WTC11 (cell line): ENCODE data around the gene KSR2. TPM values are rescaled to one million over a fixed set of nuclear protein-coding genes. Genes with fewer than 3 reads are reported as not detected.
"Not testable (repeated sequence)": the region's sequence is repeated elsewhere in the genome, so short reads cannot be mapped to it uniquely, and the experiment has no call there.

Source experiments
- ATAC-seq: fragments of 200-7000 bp; cut with Tn5 transposase; 2 replicates; pipeline ENCODE4 v1.10.0; 2021; ENCODE audit warnings: mild to moderate bottlenecking, moderate library complexity
- CTCF ChIA-PET: fragments of 300-600 bp; sonication (Branson Sonifier 250); formaldehyde crosslinking; loops from one replicate; lab custom pipeline; 2021; ENCODE audit warnings: antibody characterized with exemption; lab: Charles Lee
- POLR2A ChIA-PET: fragments of 350-600 bp; sonication (Branson Sonifier 250); formaldehyde crosslinking; loops from one replicate; lab custom pipeline; 2021; ENCODE audit warnings: antibody characterized with exemption; lab: Charles Lee
- DNase-seq: peaks from one replicate; pipeline ENCODE4 v3.0.0; 2021; ENCODE audit warnings: low spot score
- H3K27ac Mint-ChIP-seq: 2 replicates; pipeline ENCODE4 v1.8.0; 2021; ENCODE audit warnings: mixed read lengths
- H3K27me3 Mint-ChIP-seq: 2 replicates; pipeline ENCODE4 v1.8.0; 2021; ENCODE audit warnings: low read depth, mild to moderate bottlenecking, moderate library complexity, mixed read lengths
- H3K36me3 Mint-ChIP-seq: 2 replicates; pipeline ENCODE4 v1.8.0; 2021; ENCODE audit warnings: mixed read lengths
- H3K4me1 Mint-ChIP-seq: 2 replicates; pipeline ENCODE4 v1.8.0; 2022; ENCODE audit warnings: mixed read lengths
- H3K4me3 Mint-ChIP-seq: 2 replicates; pipeline ENCODE4 v1.8.0; 2021; ENCODE audit warnings: mild to moderate bottlenecking, moderate library complexity, mixed read lengths
- H3K9me3 Mint-ChIP-seq: 2 replicates; pipeline ENCODE4 v1.8.0; 2021; ENCODE audit warnings: mixed read lengths
- ESRRA ChIP-seq: sonication (generic); formaldehyde crosslinking; IDR thresholded peaks from 2 replicates; pipeline ENCODE4 v1.8.1; 2022; ENCODE audit warnings: mild to moderate bottlenecking, missing genetic modification reagents, borderline replicate concordance
- ETV6 ChIP-seq: sonication (generic); formaldehyde crosslinking; IDR thresholded peaks from 2 replicates; pipeline ENCODE4 v1.8.1; 2022; ENCODE audit warnings: mild to moderate bottlenecking, missing genetic modification reagents
- GRHL2 ChIP-seq: fragments of 250-450 bp; sonication (Bioruptor Pico); IDR thresholded peaks from 2 replicates; pipeline ENCODE4 v1.8.0; 2022; ENCODE audit warnings: mild to moderate bottlenecking, moderate library complexity; ENCODE audit not compliant: insufficient replicate concordance, severe bottlenecking
- JUN ChIP-seq: sonication (generic); formaldehyde crosslinking; IDR thresholded peaks from 2 replicates; pipeline ENCODE4 v1.8.0; 2023; ENCODE audit warnings: mild to moderate bottlenecking, missing genetic modification reagents
- NR2C2 ChIP-seq: sonication (generic); formaldehyde crosslinking; IDR thresholded peaks from 2 replicates; pipeline ENCODE4 v1.8.0; 2022; ENCODE audit warnings: mild to moderate bottlenecking, missing genetic modification reagents
- RORB ChIP-seq: fragments of 250-450 bp; sonication (Bioruptor Pico); IDR thresholded peaks from 2 replicates; pipeline ENCODE4 v1.9.0; 2021; ENCODE audit warnings: mild to moderate bottlenecking
- STAT6 ChIP-seq: sonication (generic); formaldehyde crosslinking; conservative IDR thresholded peaks from 2 replicates; pipeline ENCODE4 v1.8.1; 2023; ENCODE audit warnings: mild to moderate bottlenecking, low read depth, missing genetic modification reagents, moderate library complexity
- TP53 ChIP-seq: sonication (generic); formaldehyde crosslinking; IDR thresholded peaks from 2 replicates; pipeline ENCODE4 v1.8.1; 2023; ENCODE audit warnings: mild to moderate bottlenecking, missing genetic modification reagents
- ZNF232 ChIP-seq: sonication (generic); formaldehyde crosslinking; IDR thresholded peaks from 2 replicates; pipeline ENCODE4 v1.8.0; 2022; ENCODE audit warnings: mild to moderate bottlenecking, missing genetic modification reagents
- ZNF416 ChIP-seq: fragments of 250-450 bp; sonication (Bioruptor Pico); IDR thresholded peaks from 2 replicates; pipeline ENCODE4 v1.9.0; 2021; ENCODE audit warnings: mild to moderate bottlenecking, inconsistent platforms
- ZNF423 ChIP-seq: fragments of 250-450 bp; sonication (Bioruptor Pico); IDR thresholded peaks from 2 replicates; pipeline ENCODE4 v2.1.2; 2022; ENCODE audit warnings: mild to moderate bottlenecking, moderate library complexity
- total RNA-seq: library from RNA; stranded (reverse); gene quantifications from 3 replicates; pipeline ENCODE4 v1.2.3, GENCODE V29; 2021
- TF ChIP-seq, protein P1 (sequence below): sonication (generic); formaldehyde crosslinking; IDR thresholded peaks from 2 replicates; pipeline ENCODE4 v1.8.1; 2023; ENCODE audit warnings: mild to moderate bottlenecking, missing genetic modification reagents
- TF ChIP-seq, protein P2 (sequence below): sonication (generic); formaldehyde crosslinking; IDR thresholded peaks from 2 replicates; pipeline ENCODE4 v1.8.1; 2023; ENCODE audit warnings: mild to moderate bottlenecking, moderate library complexity, missing genetic modification reagents
- TF ChIP-seq, protein P3 (sequence below): sonication (generic); formaldehyde crosslinking; IDR thresholded peaks from 2 replicates; pipeline ENCODE4 v1.8.1; 2023; ENCODE audit warnings: mild to moderate bottlenecking, missing genetic modification reagents
- TF ChIP-seq, protein P4 (sequence below): sonication (generic); formaldehyde crosslinking; conservative IDR thresholded peaks from 2 replicates; pipeline ENCODE4 v1.8.1; 2022; ENCODE audit warnings: mild to moderate bottlenecking, missing genetic modification reagents

The KSR2 gene
- total RNA-seq, 1 experiment from 2014 or later = 2.4 TPM

DNA sequence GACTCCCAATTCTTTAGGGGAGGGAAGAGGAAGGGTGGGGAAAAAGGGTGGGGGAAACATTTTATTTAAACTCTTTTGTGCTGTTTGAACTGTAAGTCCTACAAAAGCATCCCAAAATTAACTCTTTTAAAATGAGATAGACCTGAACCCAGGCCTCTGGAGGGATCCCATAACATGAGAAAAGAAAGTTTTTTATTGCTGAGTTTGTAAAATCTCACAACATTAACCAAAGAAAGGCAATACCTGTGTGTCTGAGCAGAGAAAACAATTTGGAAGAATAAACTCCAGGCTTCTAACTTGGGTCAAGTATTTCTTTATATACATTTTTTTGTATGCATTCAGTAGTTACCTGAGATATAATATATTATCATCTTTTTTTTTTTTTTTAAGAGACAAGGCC is 107.1 kb downstream of the KSR2 start (continued):
- TF ChIP-seq STAT6 (CRISPR knock-in tag) = no peak
- no peak for TF ChIP-seq ZNF416 (CRISPR knock-in tag)

GRCh38 chr12:117860787-117861290 is 108.0 kb downstream of the KSR2 start:
- CTCF ChIA-PET = interaction anchor here (0.7 to 1.7 kb wide), 2 partner anchors 9 to 14 kb away, joined by 4 to 10 read pairs; no protein-coding TSS in a partner anchor
- ATAC-seq, H3K36me3 Mint-ChIP-seq, H3K4me1 Mint-ChIP-seq, POLR2A ChIA-PET, DNase-seq, H3K27me3 Mint-ChIP-seq, H3K4me3 Mint-ChIP-seq, H3K27ac Mint-ChIP-seq: not testable (repeated sequence)
- H3K9me3 Mint-ChIP-seq = peaks cover 12% of the 10 kb centered on the region

- CTCF ChIA-PET = interaction anchor here (1.7 to 1.8 kb wide), 2 partner anchors 10 to 15 kb away, joined by 6 to 10 read pairs; no protein-coding TSS in a partner anchor
- Mint-ChIP-seq H3K27ac (no peak overlapping the region), H3K9me3 (peaks cover 12% of the 10 kb centered on the region), H3K36me3 (no peaks in the 10 kb centered on the region; the same call in 1 of the 2 replicates), H3K4me3 (no peak overlapping the region), H3K27me3 (no peaks in the 10 kb centered on the region), H3K4me1 (no peaks in the 10 kb centered on the region)
- ATAC-seq (no peak), DNase-seq (no peak)
- no peak for TF ChIP-seq ETV6
- TF ChIP-seq, protein P1, sequence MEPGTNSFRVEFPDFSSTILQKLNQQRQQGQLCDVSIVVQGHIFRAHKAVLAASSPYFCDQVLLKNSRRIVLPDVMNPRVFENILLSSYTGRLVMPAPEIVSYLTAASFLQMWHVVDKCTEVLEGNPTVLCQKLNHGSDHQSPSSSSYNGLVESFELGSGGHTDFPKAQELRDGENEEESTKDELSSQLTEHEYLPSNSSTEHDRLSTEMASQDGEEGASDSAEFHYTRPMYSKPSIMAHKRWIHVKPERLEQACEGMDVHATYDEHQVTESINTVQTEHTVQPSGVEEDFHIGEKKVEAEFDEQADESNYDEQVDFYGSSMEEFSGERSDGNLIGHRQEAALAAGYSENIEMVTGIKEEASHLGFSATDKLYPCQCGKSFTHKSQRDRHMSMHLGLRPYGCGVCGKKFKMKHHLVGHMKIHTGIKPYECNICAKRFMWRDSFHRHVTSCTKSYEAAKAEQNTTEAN (CRISPR knock-in tag) = no peak
- TF ChIP-seq JUN (CRISPR knock-in tag) = no peak
- no peak for TF ChIP-seq ESRRA (CRISPR knock-in tag)
- TF ChIP-seq, protein P2, sequence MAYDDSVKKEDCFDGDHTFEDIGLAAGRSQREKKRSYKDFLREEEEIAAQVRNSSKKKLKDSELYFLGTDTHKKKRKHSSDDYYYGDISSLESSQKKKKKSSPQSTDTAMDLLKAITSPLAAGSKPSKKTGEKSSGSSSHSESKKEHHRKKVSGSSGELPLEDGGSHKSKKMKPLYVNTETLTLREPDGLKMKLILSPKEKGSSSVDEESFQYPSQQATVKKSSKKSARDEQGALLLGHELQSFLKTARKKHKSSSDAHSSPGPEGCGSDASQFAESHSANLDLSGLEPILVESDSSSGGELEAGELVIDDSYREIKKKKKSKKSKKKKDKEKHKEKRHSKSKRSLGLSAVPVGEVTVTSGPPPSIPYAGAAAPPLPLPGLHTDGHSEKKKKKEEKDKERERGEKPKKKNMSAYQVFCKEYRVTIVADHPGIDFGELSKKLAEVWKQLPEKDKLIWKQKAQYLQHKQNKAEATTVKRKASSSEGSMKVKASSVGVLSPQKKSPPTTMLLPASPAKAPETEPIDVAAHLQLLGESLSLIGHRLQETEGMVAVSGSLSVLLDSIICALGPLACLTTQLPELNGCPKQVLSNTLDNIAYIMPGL (CRISPR knock-in tag) = no peak
- TF ChIP-seq NR2C2 (CRISPR knock-in tag) = no peak
- no peak for TF ChIP-seq GRHL2 (CRISPR knock-in tag)
- no peak for TF ChIP-seq ZNF232
- no peak for TF ChIP-seq TP53 (CRISPR knock-in tag)
- POLR2A ChIA-PET = interaction anchor here (0.5 kb wide), 1 partner anchor 500 kb away, joined by 9 read pairs; no protein-coding TSS in a partner anchor
Measured at GRCh38 chr12:117860111-117860510, 108.7 kb downstream of the KSR2 start.

GRCh38 chr12:117857632-117858612 is 110.9 kb downstream of the KSR2 start:
- H3K36me3 Mint-ChIP-seq = no peaks in the 10 kb centered on the region
- 0 out of 2 replicates have a peak, but pooled peaks cover 2% of the 10 kb centered on the region for H3K4me1 Mint-ChIP-seq
- no peak overlapping the region for H3K4me3 Mint-ChIP-seq
- CTCF ChIA-PET = interaction anchor here (0.6 to 2.9 kb wide), 61 partner anchors 8 to 658 kb away, joined by 3 to 26 read pairs (median 4); partner anchors contain the start of gene RFC5
- ATAC-seq = peak; percentile 64
- DNase-seq = peak; percentile 83
- H3K9me3 Mint-ChIP-seq = peaks cover 2% of the 10 kb centered on the region
- no peak overlapping the region for H3K27ac Mint-ChIP-seq
- POLR2A ChIA-PET = interaction anchor here (1.0 kb wide), 1 partner anchor 17 kb away, joined by 3 read pairs; no protein-coding TSS in a partner anchor
- no peaks in the 10 kb centered on the region for H3K27me3 Mint-ChIP-seq
- TF ChIP-seq ZNF423 (CRISPR knock-in tag) (no peak), RORB (CRISPR knock-in tag) (no peak), STAT6 (CRISPR knock-in tag) (no peak)
- TF ChIP-seq, protein P3, sequence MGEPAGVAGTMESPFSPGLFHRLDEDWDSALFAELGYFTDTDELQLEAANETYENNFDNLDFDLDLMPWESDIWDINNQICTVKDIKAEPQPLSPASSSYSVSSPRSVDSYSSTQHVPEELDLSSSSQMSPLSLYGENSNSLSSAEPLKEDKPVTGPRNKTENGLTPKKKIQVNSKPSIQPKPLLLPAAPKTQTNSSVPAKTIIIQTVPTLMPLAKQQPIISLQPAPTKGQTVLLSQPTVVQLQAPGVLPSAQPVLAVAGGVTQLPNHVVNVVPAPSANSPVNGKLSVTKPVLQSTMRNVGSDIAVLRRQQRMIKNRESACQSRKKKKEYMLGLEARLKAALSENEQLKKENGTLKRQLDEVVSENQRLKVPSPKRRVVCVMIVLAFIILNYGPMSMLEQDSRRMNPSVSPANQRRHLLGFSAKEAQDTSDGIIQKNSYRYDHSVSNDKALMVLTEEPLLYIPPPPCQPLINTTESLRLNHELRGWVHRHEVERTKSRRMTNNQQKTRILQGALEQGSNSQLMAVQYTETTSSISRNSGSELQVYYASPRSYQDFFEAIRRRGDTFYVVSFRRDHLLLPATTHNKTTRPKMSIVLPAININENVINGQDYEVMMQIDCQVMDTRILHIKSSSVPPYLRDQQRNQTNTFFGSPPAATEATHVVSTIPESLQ (CRISPR knock-in tag) = no peak
- TF ChIP-seq, protein P4, sequence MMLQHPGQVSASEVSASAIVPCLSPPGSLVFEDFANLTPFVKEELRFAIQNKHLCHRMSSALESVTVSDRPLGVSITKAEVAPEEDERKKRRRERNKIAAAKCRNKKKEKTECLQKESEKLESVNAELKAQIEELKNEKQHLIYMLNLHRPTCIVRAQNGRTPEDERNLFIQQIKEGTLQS (CRISPR knock-in tag) = no peak
